SK-N-SH (cell line): ENCODE measurements around the gene CYP46A1. TPM values are rescaled to one million over a fixed set of nuclear protein-coding genes. Genes with fewer than 3 reads are reported as not detected.

ENCODE experiments used
- CTCF ChIA-PET: fragments of 300-600, 350-600 bp; formaldehyde crosslinking; extraction: SDS; loops from one replicate; lab custom pipeline; 2021; lab: Yijun Ruan, JAX
- POLR2A ChIA-PET: fragments of 350-600 bp; sonication (Branson Sonifier 250); formaldehyde crosslinking; extraction: SDS; loops from one replicate; lab custom pipeline; 2020; ENCODE audit warnings: antibody characterized with exemption, inconsistent platforms; lab: Yijun Ruan, JAX
- DNase-seq: peaks from one replicate; pipeline ENCODE4 v3.0.0; 2012
- H2AFZ ChIP-seq: fragments of 200-600 bp; sonication (generic); 2 replicates; pipeline ENCODE4 v1.8.1; 2016; ENCODE audit warnings: antibody characterized with exemption, mild to moderate bottlenecking, low read depth
- H3F3A ChIP-seq: fragments of 200-600 bp; sonication (generic); replicated peaks from 2 replicates; pipeline ENCODE3; 2016; ENCODE audit warnings: antibody characterized with exemption, mild to moderate bottlenecking; ENCODE audit not compliant: insufficient read depth
- H3K27ac ChIP-seq, 2 experiments: fragments of 200-500 bp in 1 of 2; fragments of 200-600 bp in 1 of 2; sonication (Bioruptor generic) in 1 of 2; sonication (generic), shearing (Covaris generic) in 1 of 2; 2 replicates each; pipeline versions ENCODE4 v1.5.1 to v1.6.1; 2014 to 2016; ENCODE audit warnings: low read depth in 2 of 2, inconsistent platforms in 1 of 2, low read length in 1 of 2, mild to moderate bottlenecking in 1 of 2, mixed read lengths in 1 of 2
- H3K27me3 ChIP-seq: fragments of 200-600 bp; sonication (generic), shearing (Covaris generic); 2 replicates; pipeline ENCODE4 v1.6.1; 2016; ENCODE audit warnings: mixed run types; ENCODE audit not compliant: insufficient read depth
- H3K36me3 ChIP-seq, 2 experiments: fragments of 200-500 bp in 1 of 2; fragments of 200-600 bp in 1 of 2; sonication (Bioruptor generic) in 1 of 2; sonication (generic) in 1 of 2; replicated peaks in 1 of 2; 2 replicates each; pipeline versions ENCODE3 to v1.5.1; 2014 to 2016; ENCODE audit warnings: low read length in 1 of 2, mild to moderate bottlenecking in 1 of 2; ENCODE audit not compliant: insufficient read depth in 2 of 2, control insufficient read depth in 1 of 2
- H3K4me1 ChIP-seq, 2 experiments: fragments of 200-500 bp in 1 of 2; fragments of 200-600 bp in 1 of 2; sonication (Bioruptor generic) in 1 of 2; sonication (generic), shearing (Covaris generic) in 1 of 2; 2 replicates each; pipeline versions ENCODE4 v1.5.1 to v1.6.1; 2014 to 2016; ENCODE audit warnings: low read depth in 1 of 2, low read length in 1 of 2, mixed run types in 1 of 2; ENCODE audit not compliant: insufficient read depth in 2 of 2, control insufficient read depth in 1 of 2
- H3K4me2 ChIP-seq: fragments of 200-600 bp; sonication (generic), shearing (Covaris generic); 2 replicates; pipeline ENCODE4 v1.6.1; 2017; ENCODE audit warnings: mixed run types
- H3K4me3 ChIP-seq, 2 experiments: fragments of 200-500 bp in 1 of 2; fragments of 200-600 bp in 1 of 2; sonication (Bioruptor generic) in 1 of 2; sonication (generic), shearing (Covaris generic) in 1 of 2; 2 replicates each; pipeline versions ENCODE4 v1.5.1 to v1.8.1; 2014 to 2016; ENCODE audit warnings: low read depth in 2 of 2, inconsistent platforms in 1 of 2, low read length in 1 of 2, mild to moderate bottlenecking in 1 of 2, mixed read lengths in 1 of 2, moderate library complexity in 1 of 2
- H3K79me2 ChIP-seq: fragments of 200-600 bp; sonication (generic); 2 replicates; pipeline ENCODE4 v1.8.1; 2017; ENCODE audit warnings: mild to moderate bottlenecking; ENCODE audit not compliant: insufficient read depth
- H3K9ac ChIP-seq: fragments of 200-600 bp; sonication (generic); 2 replicates; pipeline ENCODE4 v1.6.1; 2017; ENCODE audit warnings: mixed run types
- H3K9me2 ChIP-seq: fragments of 200-600 bp; sonication (generic); 2 replicates; pipeline ENCODE4 v1.6.1; 2017; ENCODE audit warnings: mixed run types
- H3K9me3 ChIP-seq: fragments of 200-600 bp; sonication (generic); 2 replicates; pipeline ENCODE4 v1.6.1; 2017; ENCODE audit warnings: mixed run types, mild to moderate bottlenecking, moderate library complexity
- H4K20me1 ChIP-seq: fragments of 200-600 bp; sonication (generic); 2 replicates; pipeline ENCODE4 v1.6.1; 2017; ENCODE audit warnings: mild to moderate bottlenecking, mixed run types; ENCODE audit not compliant: insufficient read depth
- CHD2 ChIP-seq: fragments of 150-350 bp; IDR thresholded peaks from 2 replicates; pipeline ENCODE4 v1.6.1; 2018; ENCODE audit warnings: low read length; ENCODE audit not compliant: partially characterized antibody
- EP300 ChIP-seq, 2 experiments: IDR thresholded peaks; 2 replicates each; pipeline versions ENCODE4 v1.4.0 to v1.6.1; 2012; ENCODE audit warnings: borderline replicate concordance in 1 of 2, low read depth in 1 of 2, low read length in 1 of 2
- EZH2phosphoT487 ChIP-seq: fragments of 200-600 bp; sonication (generic); IDR thresholded peaks from 2 replicates; pipeline ENCODE4 v1.6.1; 2017; ENCODE audit warnings: low read depth, mixed run types, mild to moderate bottlenecking, antibody characterized with exemption, moderate library complexity, borderline replicate concordance
- FOSL2 ChIP-seq: IDR thresholded peaks from 2 replicates; pipeline ENCODE4 v1.4.0; 2012; ENCODE audit warnings: low read depth, mild to moderate bottlenecking, moderate library complexity, borderline replicate concordance
- FOXJ3 ChIP-seq: sonication (generic); formaldehyde crosslinking; IDR thresholded peaks from 2 replicates; pipeline ENCODE4 v1.5.1; 2020; ENCODE audit warnings: mild to moderate bottlenecking, missing genetic modification reagents
- FOXM1 ChIP-seq: IDR thresholded peaks from 2 replicates; pipeline ENCODE4 v1.4.0; 2012; ENCODE audit warnings: low read depth, mild to moderate bottlenecking
- GABPA ChIP-seq: IDR thresholded peaks from 2 replicates; pipeline ENCODE4 v1.4.0; 2012; ENCODE audit warnings: low read depth, mild to moderate bottlenecking
- GATA2 ChIP-seq: sonication (generic); formaldehyde crosslinking; IDR thresholded peaks from 2 replicates; pipeline ENCODE4 v1.5.0; 2020; ENCODE audit warnings: mild to moderate bottlenecking, missing genetic modification reagents
- JUND ChIP-seq: IDR thresholded peaks from 2 replicates; pipeline ENCODE4 v1.4.0; 2012
- NFIC ChIP-seq: IDR thresholded peaks from 2 replicates; pipeline ENCODE4 v1.4.0; 2012; ENCODE audit warnings: borderline replicate concordance
- POLR2AphosphoS5 ChIP-seq: IDR thresholded peaks from 2 replicates; pipeline ENCODE4 v1.6.1; 2012; ENCODE audit warnings: low read depth, low read length
- RCOR1 ChIP-seq: fragments of 150-350 bp; IDR thresholded peaks from 2 replicates; pipeline ENCODE4 v1.6.1; 2017; ENCODE audit warnings: antibody characterized with exemption, low read length
- RFX5 ChIP-seq: IDR thresholded peaks from 2 replicates; pipeline ENCODE4 v1.6.1; 2012; ENCODE audit warnings: mild to moderate bottlenecking, improper control_type of control experiment, low read length
- RXRA ChIP-seq: IDR thresholded peaks from 2 replicates; pipeline ENCODE4 v1.4.0; 2012; ENCODE audit warnings: low read depth, mild to moderate bottlenecking, borderline replicate concordance
- SIN3A ChIP-seq: IDR thresholded peaks from 2 replicates; pipeline ENCODE4 v1.6.1; 2012; ENCODE audit warnings: low read depth, mild to moderate bottlenecking, low read length, moderate library complexity, borderline replicate concordance
- SMC3 ChIP-seq: IDR thresholded peaks from 2 replicates; pipeline ENCODE4 v1.6.1; 2012; ENCODE audit warnings: low read depth, low read length, improper control_type of control experiment
- TCF12 ChIP-seq: IDR thresholded peaks from 2 replicates; pipeline ENCODE4 v1.4.0; 2012
- YY1 ChIP-seq: IDR thresholded peaks from 2 replicates; pipeline ENCODE4 v1.4.0; 2012; ENCODE audit warnings: low read depth, mild to moderate bottlenecking
- ZBTB33 ChIP-seq: IDR thresholded peaks from 2 replicates; pipeline ENCODE4 v1.4.0; 2012; ENCODE audit warnings: low read depth, borderline replicate concordance
- WGBS: methylation state at CpG from one replicate; pipeline ENCODE4 v1.1.6; 2017; ENCODE audit warnings: low lambda C conversion rate; 5-methylcytosine and 5-hydroxymethylcytosine counted together
- polyA plus RNA-seq, 3 experiments: library from polyadenylated mRNA; depleted of rRNA; stranded (reverse); fragments of >200 nt; gene quantifications; 2 replicates each; pipeline ENCODE4 v1.2.3, GENCODE V29; 2012
- TF ChIP-seq, protein P1 (sequence below): fragments of 200-600 bp; sonication (generic); IDR thresholded peaks from 2 replicates; pipeline ENCODE4 v1.6.1; 2017; ENCODE audit warnings: antibody characterized with exemption, mild to moderate bottlenecking, moderate library complexity
- TF ChIP-seq, protein P2 (sequence below): IDR thresholded peaks from 2 replicates; pipeline ENCODE4 v1.4.0; 2012; ENCODE audit warnings: low read depth, borderline replicate concordance

The CYP46A1 gene
- polyA plus RNA-seq, 1 of the 3 experiments (the other 2 are of a cell fraction): 0.30 TPM

DNA sequence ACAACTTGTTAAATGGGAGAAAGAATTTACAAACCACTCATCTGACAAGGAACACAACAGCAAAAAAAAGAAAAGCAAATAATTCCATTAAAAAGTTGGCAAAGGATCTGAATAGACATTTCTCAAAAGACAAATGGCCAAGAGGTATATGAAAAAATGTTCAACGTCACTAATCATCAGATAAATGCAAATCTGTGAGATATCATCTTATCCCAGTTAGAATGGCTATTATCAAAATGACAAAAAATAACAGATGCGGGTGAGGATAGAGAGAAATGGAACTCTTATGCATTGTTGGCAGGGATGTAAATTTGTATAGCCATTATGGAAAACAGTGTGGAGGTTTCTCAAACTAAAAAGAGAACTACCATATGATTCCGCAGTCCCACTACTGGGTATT, 29.9 kb downstream of the CYP46A1 start (continued):
- no peak for TF ChIP-seq FOXJ3 (CRISPR knock-in tag)
- TF ChIP-seq RCOR1: peak; percentile 55; the same call in 1 of the 2 replicates
- TF ChIP-seq CHD2: no peak
- TF ChIP-seq JUND: no peak
- TF ChIP-seq RXRA: no peak

DNA sequence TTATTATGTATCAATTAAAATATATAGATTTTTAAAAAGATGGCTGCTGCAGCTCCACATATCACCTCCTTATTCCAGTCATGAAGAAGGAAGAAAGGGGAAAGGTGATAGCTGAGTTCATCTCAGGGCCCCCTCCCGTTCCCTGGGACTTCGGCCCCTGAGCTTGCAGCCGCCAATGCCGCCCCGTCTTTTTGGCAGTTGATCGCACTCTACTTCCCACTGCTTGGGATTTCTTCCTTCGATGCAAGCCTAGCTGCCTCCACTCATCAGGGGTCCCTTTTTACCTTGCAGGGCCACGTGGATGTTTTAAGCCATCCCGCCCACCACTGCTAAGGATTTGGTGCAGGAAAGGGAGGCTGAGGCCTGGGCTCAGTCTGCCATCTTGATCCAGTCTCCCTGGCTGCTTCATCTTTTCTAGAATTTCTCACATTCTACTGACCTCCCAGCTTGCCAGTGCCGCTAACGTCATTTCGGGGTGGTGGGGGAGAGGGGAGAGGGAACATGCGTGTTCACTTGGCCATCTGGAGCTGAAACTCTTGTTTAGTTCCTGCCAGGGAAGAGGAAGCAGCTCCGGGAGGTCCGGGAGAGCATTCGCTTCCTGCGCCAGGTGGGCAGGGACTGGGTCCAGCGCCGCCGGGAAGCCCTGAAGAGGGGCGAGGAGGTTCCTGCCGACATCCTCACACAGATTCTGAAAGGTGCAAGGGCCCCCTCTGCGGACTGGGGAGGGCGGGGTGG, 31.3 kb downstream of the CYP46A1 start:
- no peak overlapping the region for H3K4me3 ChIP-seq
- no peaks in the 10 kb centered on the region for H3K36me3 ChIP-seq
- CTCF ChIA-PET: interaction anchor here (0.6 to 2.5 kb wide), 5 partner anchors 14 to 268 kb away, joined by 3 to 12 read pairs (median 4); partner anchors contain the start of gene EML1
- no peak overlapping the region for H3K9ac ChIP-seq
- H3K79me2 ChIP-seq: no peaks in the 10 kb centered on the region
- 80% methylated on average over 24 of the region's 24 CpGs for WGBS
- no peak for DNase-seq
- no peak overlapping the region for H3K27ac ChIP-seq
- H3K9me2 ChIP-seq: no peaks in the 10 kb centered on the region
- POLR2A ChIA-PET: no interaction called here
- H3K4me1 ChIP-seq: no peaks in the 10 kb centered on the region
- H4K20me1 ChIP-seq: no peaks in the 10 kb centered on the region
- H3K4me2 ChIP-seq: no peak overlapping the region
- TF ChIP-seq JUND: no peak
- H3K27me3 ChIP-seq: no peaks in the 10 kb centered on the region
- H2AFZ ChIP-seq: no peak overlapping the region
- H3K9me3 ChIP-seq: no peaks in the 10 kb centered on the region
- no peaks in the 10 kb centered on the region for H3F3A ChIP-seq

DNA sequence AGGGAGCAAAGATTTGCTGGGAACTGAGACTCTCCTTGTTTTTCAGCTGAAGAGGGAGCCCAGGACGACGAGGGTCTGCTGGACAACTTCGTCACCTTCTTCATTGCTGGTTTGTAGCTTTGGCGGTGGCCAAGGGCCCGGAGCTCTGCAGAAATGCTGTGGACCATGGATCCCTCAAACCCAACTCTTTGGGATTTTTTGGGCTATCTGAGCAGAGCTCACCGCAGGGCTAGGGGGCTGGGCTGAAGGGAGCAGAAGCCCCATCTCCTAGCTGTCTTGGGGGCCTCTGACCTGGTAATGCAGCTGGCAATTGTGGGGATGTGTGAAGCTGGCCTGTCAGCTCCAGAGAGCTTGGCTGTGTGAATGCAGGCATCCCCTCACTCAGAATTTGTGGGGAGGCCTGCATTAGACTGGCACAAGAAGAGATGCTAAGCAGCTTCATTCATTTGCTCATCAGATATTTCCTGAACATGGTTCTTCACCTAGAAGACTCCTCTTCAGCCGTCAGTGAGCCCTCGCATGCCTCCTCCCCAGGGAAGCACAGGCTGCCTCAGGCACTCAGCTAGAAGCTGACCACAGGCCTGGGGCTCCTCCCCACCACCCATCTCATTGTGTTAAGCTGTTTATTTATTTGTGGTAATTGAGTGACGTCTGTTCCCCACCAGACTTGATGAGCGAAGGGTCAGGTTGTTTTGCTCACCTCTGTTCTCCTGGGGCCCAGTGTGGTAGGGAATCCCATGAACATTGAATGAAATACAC, 32.2 kb downstream of the CYP46A1 start:
- H3K4me2 ChIP-seq: no peak overlapping the region
- CTCF ChIA-PET: interaction anchor here (0.7 to 2.5 kb wide), 5 partner anchors 9 to 77 kb away, joined by 3 to 12 read pairs (median 3); partner anchors contain the start of gene EML1
- POLR2A ChIA-PET: no interaction called here
- TF ChIP-seq SIN3A (no peak), FOXM1 (no peak), POLR2AphosphoS5 (no peak), CHD2 (no peak), FOSL2 (no peak), RFX5 (no peak), SMC3 (no peak), GABPA (no peak), NFIC (no peak), EZH2phosphoT487 (no peak), EP300 (IDR thresholded peaks at IDR 0.05; ENCODE audit: borderline replicate concordance in 1 of 2, low read depth in 1 of 2, low read length in 1 of 2) (no peak), ZBTB33 (no peak), TCF12 (no peak), GATA2 (CRISPR knock-in tag) (no peak), JUND (no peak), YY1 (no peak)
- TF ChIP-seq, protein P1, sequence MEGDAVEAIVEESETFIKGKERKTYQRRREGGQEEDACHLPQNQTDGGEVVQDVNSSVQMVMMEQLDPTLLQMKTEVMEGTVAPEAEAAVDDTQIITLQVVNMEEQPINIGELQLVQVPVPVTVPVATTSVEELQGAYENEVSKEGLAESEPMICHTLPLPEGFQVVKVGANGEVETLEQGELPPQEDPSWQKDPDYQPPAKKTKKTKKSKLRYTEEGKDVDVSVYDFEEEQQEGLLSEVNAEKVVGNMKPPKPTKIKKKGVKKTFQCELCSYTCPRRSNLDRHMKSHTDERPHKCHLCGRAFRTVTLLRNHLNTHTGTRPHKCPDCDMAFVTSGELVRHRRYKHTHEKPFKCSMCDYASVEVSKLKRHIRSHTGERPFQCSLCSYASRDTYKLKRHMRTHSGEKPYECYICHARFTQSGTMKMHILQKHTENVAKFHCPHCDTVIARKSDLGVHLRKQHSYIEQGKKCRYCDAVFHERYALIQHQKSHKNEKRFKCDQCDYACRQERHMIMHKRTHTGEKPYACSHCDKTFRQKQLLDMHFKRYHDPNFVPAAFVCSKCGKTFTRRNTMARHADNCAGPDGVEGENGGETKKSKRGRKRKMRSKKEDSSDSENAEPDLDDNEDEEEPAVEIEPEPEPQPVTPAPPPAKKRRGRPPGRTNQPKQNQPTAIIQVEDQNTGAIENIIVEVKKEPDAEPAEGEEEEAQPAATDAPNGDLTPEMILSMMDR: no peak
- TF ChIP-seq, protein P2, sequence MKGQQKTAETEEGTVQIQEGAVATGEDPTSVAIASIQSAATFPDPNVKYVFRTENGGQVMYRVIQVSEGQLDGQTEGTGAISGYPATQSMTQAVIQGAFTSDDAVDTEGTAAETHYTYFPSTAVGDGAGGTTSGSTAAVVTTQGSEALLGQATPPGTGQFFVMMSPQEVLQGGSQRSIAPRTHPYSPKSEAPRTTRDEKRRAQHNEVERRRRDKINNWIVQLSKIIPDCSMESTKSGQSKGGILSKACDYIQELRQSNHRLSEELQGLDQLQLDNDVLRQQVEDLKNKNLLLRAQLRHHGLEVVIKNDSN: no peak

More for the DNA sequence above, 32.2 kb downstream of the CYP46A1 start:
- Histone ChIP-seq H3K9ac (no peak overlapping the region), H3F3A (no peaks in the 10 kb centered on the region), H3K27me3 (no peaks in the 10 kb centered on the region), H3K9me3 (no peaks in the 10 kb centered on the region), H3K27ac (no peak overlapping the region), H3K4me3 (no peak overlapping the region), H3K9me2 (no peaks in the 10 kb centered on the region), H3K36me3 (no peaks in the 10 kb centered on the region), H4K20me1 (no peaks in the 10 kb centered on the region), H3K79me2 (no peaks in the 10 kb centered on the region), H3K4me1 (no peaks in the 10 kb centered on the region), H2AFZ (no peak overlapping the region)
- no peak for DNase-seq
- 69% methylated on average over 10 of the region's 10 CpGs for WGBS
